A549 (cell line): Measurements from ENCODE around the gene HLTF. TPM values are rescaled to one million over a fixed set of nuclear protein-coding genes. Genes with fewer than 3 reads are reported as not detected.

Source experiments
- ATAC-seq, 2 experiments: fragments of 200-7000 bp in 1 of 2; fragments of >200 bp in 1 of 2; cut with Nextera tagmentation in 1 of 2; cut with Tn5 transposase in 1 of 2; 3 replicates each; pipeline versions ENCODE4 v1.8.0 to v1.9.1; 2018 to 2020; ENCODE audit warnings: mild to moderate bottlenecking in 1 of 2, moderate library complexity in 1 of 2
- CTCF ChIA-PET: fragments of 300-600 bp; sonication (Branson Sonifier 250); formaldehyde crosslinking; extraction: SDS; loops from one replicate; lab custom pipeline; 2021; ENCODE audit warnings: antibody characterized with exemption, inconsistent platforms; lab: Yijun Ruan, JAX
- POLR2A ChIA-PET: fragments of 350-600 bp; formaldehyde crosslinking; extraction: SDS; loops from one replicate; lab custom pipeline; 2021; ENCODE audit warnings: antibody characterized with exemption, inconsistent platforms; lab: Yijun Ruan, JAX
- DNase-seq, 2 experiments: peaks; one replicate each; pipeline versions ENCODE4 v3.0.0 to v3.0.0-alpha.2; 2011 to 2016; ENCODE audit warnings: low read depth in 1 of 2, low spot score in 1 of 2
- FAIRE-seq: peaks from 2 replicates; lab custom pipeline; 2011; peaks lifted over from hg19 to GRCh38; lab: Jason Lieb, UNC
- H3K27ac ChIP-seq, 2 experiments: fragments of >200 bp; sonication (Bioruptor Twin); formaldehyde crosslinking; 3 replicates each; pipeline ENCODE4 v1.5.1; 2016 to 2017
- H3K4me1 ChIP-seq: fragments of >200 bp; sonication (Bioruptor Twin); formaldehyde crosslinking; 3 replicates; pipeline ENCODE4 v1.6.1; 2016
- H3K4me2 ChIP-seq: fragments of >200 bp; sonication (Bioruptor Twin); formaldehyde crosslinking; 3 replicates; pipeline ENCODE4 v1.6.1; 2016
- H3K4me3 ChIP-seq: fragments of >200 bp; sonication (Bioruptor Twin); formaldehyde crosslinking; 3 replicates; pipeline ENCODE4 v1.5.1; 2016
- H3K9me3 ChIP-seq: fragments of >200 bp; sonication (Bioruptor Twin); formaldehyde crosslinking; 3 replicates; pipeline ENCODE4 v1.6.1; 2016
- ATOH8 ChIP-seq: fragments of 250-450 bp; sonication (Bioruptor Pico); IDR thresholded peaks from 2 replicates; pipeline ENCODE4 v1.5.0; 2020; ENCODE audit warnings: low read depth, mild to moderate bottlenecking, moderate library complexity
- CBX2 ChIP-seq: fragments of 200-600 bp; sonication (generic); IDR thresholded peaks from 2 replicates; pipeline ENCODE4 v1.6.1; 2016; ENCODE audit warnings: low read depth, mild to moderate bottlenecking, borderline replicate concordance
- CHD2 ChIP-seq: fragments of 150-350 bp; IDR thresholded peaks from 2 replicates; pipeline ENCODE4 v1.6.1; 2014; ENCODE audit warnings: low read length; ENCODE audit not compliant: partially characterized antibody
- ESRRA ChIP-seq: fragments of 150-350 bp; IDR thresholded peaks from 2 replicates; pipeline ENCODE4 v1.6.1; 2014; ENCODE audit warnings: mild to moderate bottlenecking, low read length, borderline replicate concordance
- FOSB ChIP-seq: fragments of 250-450 bp; sonication (Bioruptor Pico); IDR thresholded peaks from 2 replicates; pipeline ENCODE4 v1.5.0; 2020; ENCODE audit warnings: mild to moderate bottlenecking, moderate library complexity
- GATA3 ChIP-seq: IDR thresholded peaks from 2 replicates; pipeline ENCODE4 v1.6.1; 2012; ENCODE audit warnings: borderline replicate concordance
- HDAC2 ChIP-seq: fragments of 200-600 bp; sonication (generic); IDR thresholded peaks from 2 replicates; pipeline ENCODE4 v1.6.1; 2016
- HOXA7 ChIP-seq: fragments of 250-450 bp; sonication (Bioruptor Pico); IDR thresholded peaks from 2 replicates; pipeline ENCODE4 v1.5.0; 2020; ENCODE audit warnings: mild to moderate bottlenecking, moderate library complexity
- JUN ChIP-seq, 2 experiments: fragments of >200 bp; sonication (Bioruptor Twin); formaldehyde crosslinking; IDR thresholded peaks; 2 replicates in 1 of 2; 3 replicates in 1 of 2; pipeline ENCODE4 v1.6.1; 2016 to 2017
- MAFK ChIP-seq: fragments of 450-650 bp; IDR thresholded peaks from 2 replicates; pipeline ENCODE4 v1.6.1; 2014; ENCODE audit not compliant: partially characterized antibody
- MAZ ChIP-seq: fragments of 150-350 bp; IDR thresholded peaks from 2 replicates; pipeline ENCODE4 v1.6.1; 2014; ENCODE audit warnings: antibody characterized with exemption, low read depth, low read length, borderline replicate concordance
- NFE2L2 ChIP-seq: fragments of 150-350 bp; conservative IDR thresholded peaks from 2 replicates; pipeline ENCODE4 v1.6.1; 2014; ENCODE audit warnings: low read length
- NR3C1 ChIP-seq: fragments of >200 bp; sonication (Bioruptor Twin); formaldehyde crosslinking; IDR thresholded peaks from 3 replicates; pipeline ENCODE4 v1.6.1; 2017
- RAD21 ChIP-seq, 2 experiments: fragments of >200 bp in 1 of 2; sonication (Bioruptor Twin) in 1 of 2; formaldehyde crosslinking in 1 of 2; IDR thresholded peaks in 1 of 2; conservative IDR thresholded peaks in 1 of 2; 2 replicates in 1 of 2; 3 replicates in 1 of 2; pipeline ENCODE4 v1.6.1; 2012 to 2018; ENCODE audit warnings: inconsistent platforms in 1 of 2
- REST ChIP-seq: fragments of 200-600 bp; sonication (generic); IDR thresholded peaks from 2 replicates; pipeline ENCODE4 v1.6.1; 2016; ENCODE audit warnings: antibody characterized with exemption, mild to moderate bottlenecking, moderate library complexity
- RNF2 ChIP-seq: fragments of 200-600 bp; sonication (generic); IDR thresholded peaks from 2 replicates; pipeline ENCODE4 v1.6.1; 2016; ENCODE audit warnings: low read depth, mild to moderate bottlenecking, antibody characterized with exemption, moderate library complexity, borderline replicate concordance
- SREBF2 ChIP-seq: fragments of 450-650 bp; IDR thresholded peaks from 2 replicates; pipeline ENCODE4 v1.6.1; 2014; ENCODE audit warnings: mild to moderate bottlenecking, moderate library complexity
- TFCP2L1 ChIP-seq: fragments of 250-450 bp; sonication (Bioruptor Pico); IDR thresholded peaks from 2 replicates; pipeline ENCODE4 v1.5.0; 2021; ENCODE audit warnings: mild to moderate bottlenecking
- USF2 ChIP-seq: fragments of 450-650 bp; IDR thresholded peaks from 2 replicates; pipeline ENCODE4 v1.6.1; 2014; ENCODE audit warnings: antibody characterized with exemption
- ZC3H11A ChIP-seq: fragments of 450-650 bp; IDR thresholded peaks from 2 replicates; pipeline ENCODE4 v1.6.1; 2014; ENCODE audit warnings: antibody characterized with exemption, mild to moderate bottlenecking
- ZNF302 ChIP-seq: fragments of 250-450 bp; sonication (Bioruptor Pico); IDR thresholded peaks from 2 replicates; pipeline ENCODE4 v1.9.0; 2021; ENCODE audit warnings: inconsistent platforms, mild to moderate bottlenecking, moderate library complexity
- ZSCAN20 ChIP-seq: fragments of 250-450 bp; sonication (Bioruptor Pico); IDR thresholded peaks from 2 replicates; pipeline ENCODE4 v1.8.0; 2022; ENCODE audit warnings: mild to moderate bottlenecking, moderate library complexity
- WGBS: methylation state at CpG from one replicate; pipeline ENCODE4 v1.1.6; 2017; ENCODE audit errors: missing lambda C conversion rate; 5-methylcytosine and 5-hydroxymethylcytosine counted together
- polyA plus RNA-seq, 4 experiments: library from polyadenylated mRNA; depleted of rRNA in 3 of 4; stranded (reverse); fragments of >200 nt; fragmentation: RNase III in 1 of 4; extraction: RNeasy Plus Mini Kit Qiagen cat#74134 plus additional on column Dnase treatment in 1 of 4; gene quantifications; 2 replicates in 3 of 4; 3 replicates in 1 of 4; pipeline ENCODE4 v1.2.3, GENCODE V29; 2011 to 2017
- TF ChIP-seq, protein P1 (sequence below): fragments of 250-450 bp; sonication (Bioruptor Pico); IDR thresholded peaks from 2 replicates; pipeline ENCODE4 v1.5.0; 2021; ENCODE audit warnings: mild to moderate bottlenecking, moderate library complexity, borderline replicate concordance
- TF ChIP-seq, protein P2 (sequence below): fragments of >200 bp; sonication (Bioruptor Twin); formaldehyde crosslinking; IDR thresholded peaks from 2 replicates; pipeline ENCODE4 v1.6.1; 2016

HLTF gene
- polyA plus RNA-seq, 2 of the 4 experiments (the other 2 are of a cell fraction), result 26.7 to 61.6 TPM

GRCh38 chr3:149114458-149114857, 28.1 kb upstream of the HLTF start:
- Histone ChIP-seq H3K4me1 (no peaks in the 10 kb centered on the region), H3K4me3 (no peak overlapping the region), H3K4me2 (no peak overlapping the region), H3K27ac (no peak overlapping the region), H3K9me3 (no peaks in the 10 kb centered on the region)
- POLR2A ChIA-PET, result no interaction called here
- 92% methylated on average over 1 of the region's 1 CpG for WGBS
- ATAC-seq (no peak), DNase-seq (no peak), FAIRE-seq (no peak)
- TF ChIP-seq RNF2 (no peak), HOXA7 (CRISPR knock-in tag) (no peak), NR3C1 (no peak), GATA3 (no peak), ZNF302 (CRISPR knock-in tag) (no peak), ESRRA (no peak), REST (no peak), ZC3H11A (no peak), CHD2 (no peak), NFE2L2 (no peak), CBX2 (no peak), ZSCAN20 (CRISPR knock-in tag) (no peak), MAFK (no peak), TFCP2L1 (CRISPR knock-in tag) (no peak), ATOH8 (CRISPR knock-in tag) (no peak), FOSB (CRISPR knock-in tag) (no peak), MAZ (no peak), SREBF2 (no peak), USF2 (no peak)
- TF ChIP-seq, protein P1, sequence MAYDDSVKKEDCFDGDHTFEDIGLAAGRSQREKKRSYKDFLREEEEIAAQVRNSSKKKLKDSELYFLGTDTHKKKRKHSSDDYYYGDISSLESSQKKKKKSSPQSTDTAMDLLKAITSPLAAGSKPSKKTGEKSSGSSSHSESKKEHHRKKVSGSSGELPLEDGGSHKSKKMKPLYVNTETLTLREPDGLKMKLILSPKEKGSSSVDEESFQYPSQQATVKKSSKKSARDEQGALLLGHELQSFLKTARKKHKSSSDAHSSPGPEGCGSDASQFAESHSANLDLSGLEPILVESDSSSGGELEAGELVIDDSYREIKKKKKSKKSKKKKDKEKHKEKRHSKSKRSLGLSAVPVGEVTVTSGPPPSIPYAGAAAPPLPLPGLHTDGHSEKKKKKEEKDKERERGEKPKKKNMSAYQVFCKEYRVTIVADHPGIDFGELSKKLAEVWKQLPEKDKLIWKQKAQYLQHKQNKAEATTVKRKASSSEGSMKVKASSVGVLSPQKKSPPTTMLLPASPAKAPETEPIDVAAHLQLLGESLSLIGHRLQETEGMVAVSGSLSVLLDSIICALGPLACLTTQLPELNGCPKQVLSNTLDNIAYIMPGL (CRISPR knock-in tag), result no peak
- CTCF ChIA-PET, result no interaction called here

- Histone ChIP-seq H3K4me2 (no peak overlapping the region), H3K4me1 (no peaks in the 10 kb centered on the region), H3K27ac (no peak overlapping the region), H3K4me3 (no peak overlapping the region), H3K9me3 (no peaks in the 10 kb centered on the region)
- FAIRE-seq (no peak), ATAC-seq (no peak), DNase-seq (no peak)
- ChIA-PET POLR2A (no interaction called here), CTCF (no interaction called here)
- TF ChIP-seq RAD21 (conservative IDR thresholded peaks at IDR 0.05 in 1 of 2, IDR thresholded peaks at IDR 0.05 in 1 of 2) (no peak), JUN (IDR thresholded peaks at IDR 0.05) (no peak), HDAC2 (no peak)
- TF ChIP-seq, protein P2, sequence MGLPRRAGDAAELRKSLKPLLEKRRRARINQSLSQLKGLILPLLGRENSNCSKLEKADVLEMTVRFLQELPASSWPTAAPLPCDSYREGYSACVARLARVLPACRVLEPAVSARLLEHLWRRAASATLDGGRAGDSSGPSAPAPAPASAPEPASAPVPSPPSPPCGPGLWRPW, result no peak
- 88% methylated on average over 3 of the region's 3 CpGs for WGBS
Measured at GRCh38 chr3:149104484-149104883, 18.2 kb upstream of the HLTF start.
